Fibroblast of lung (primary cell): Measurements from ENCODE around the gene HAGH.

Source experiments
- EZH2 ChIP-seq: IDR thresholded peaks from 2 replicates; pipeline ENCODE4 v1.5.1; 2012; ENCODE audit warnings: low read length, control low read depth, mild to moderate bottlenecking; ENCODE audit errors: missing control alignments
- TF ChIP-seq, protein P1 (sequence below), 2 donors: IDR thresholded peaks in 1 of 2; conservative IDR thresholded peaks in 1 of 2; 1 replicate in 1 of 2; 2 replicates in 1 of 2; pipeline ENCODE4 v1.5.1; 2011 to 2012; ENCODE audit warnings: low read length in 2 of 2, control low read depth in 1 of 2, inconsistent platforms in 1 of 2, low read depth in 1 of 2, mild to moderate bottlenecking in 1 of 2

DNA sequence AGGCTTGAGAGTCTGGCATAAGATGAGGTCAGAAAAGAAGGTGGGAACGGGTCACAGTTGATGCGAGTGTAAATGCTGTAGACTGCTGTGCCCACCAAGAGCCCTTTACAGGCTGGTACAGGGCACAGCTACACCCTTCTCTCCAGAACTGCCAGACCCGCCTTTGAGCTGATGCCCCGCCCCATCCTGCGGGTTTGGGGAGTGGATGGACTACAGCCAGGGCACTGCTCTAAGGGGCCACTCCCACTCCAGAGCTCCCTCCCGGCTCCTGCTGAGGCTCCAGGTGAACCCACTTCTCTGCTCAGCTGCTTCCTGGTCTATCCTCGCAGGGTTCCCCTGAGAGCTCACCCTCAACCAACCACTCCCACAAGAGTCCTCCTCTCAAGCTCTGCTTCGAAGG is 33.0 kb upstream of the HAGH start:
- TF ChIP-seq, protein P1, sequence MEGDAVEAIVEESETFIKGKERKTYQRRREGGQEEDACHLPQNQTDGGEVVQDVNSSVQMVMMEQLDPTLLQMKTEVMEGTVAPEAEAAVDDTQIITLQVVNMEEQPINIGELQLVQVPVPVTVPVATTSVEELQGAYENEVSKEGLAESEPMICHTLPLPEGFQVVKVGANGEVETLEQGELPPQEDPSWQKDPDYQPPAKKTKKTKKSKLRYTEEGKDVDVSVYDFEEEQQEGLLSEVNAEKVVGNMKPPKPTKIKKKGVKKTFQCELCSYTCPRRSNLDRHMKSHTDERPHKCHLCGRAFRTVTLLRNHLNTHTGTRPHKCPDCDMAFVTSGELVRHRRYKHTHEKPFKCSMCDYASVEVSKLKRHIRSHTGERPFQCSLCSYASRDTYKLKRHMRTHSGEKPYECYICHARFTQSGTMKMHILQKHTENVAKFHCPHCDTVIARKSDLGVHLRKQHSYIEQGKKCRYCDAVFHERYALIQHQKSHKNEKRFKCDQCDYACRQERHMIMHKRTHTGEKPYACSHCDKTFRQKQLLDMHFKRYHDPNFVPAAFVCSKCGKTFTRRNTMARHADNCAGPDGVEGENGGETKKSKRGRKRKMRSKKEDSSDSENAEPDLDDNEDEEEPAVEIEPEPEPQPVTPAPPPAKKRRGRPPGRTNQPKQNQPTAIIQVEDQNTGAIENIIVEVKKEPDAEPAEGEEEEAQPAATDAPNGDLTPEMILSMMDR (conservative IDR thresholded peaks at IDR 0.05 in 1 of 2, IDR thresholded peaks at IDR 0.05 in 1 of 2; ENCODE audit: low read depth in 1 of 2, low read length in 2 of 2), result no peak
- peak; percentile 31 for TF ChIP-seq EZH2
